SU-DHL-6 (cell line): ENCODE measurements around the gene DLG2.

Experiments used
- H2AFZ ChIP-seq: fragments of 200-600 bp; sonication (generic); 2 replicates; pipeline ENCODE4 v1.6.1; 2014; ENCODE audit warnings: low read depth, mild to moderate bottlenecking, moderate library complexity, mixed read lengths, antibody characterized with exemption, low read length; ENCODE audit not compliant: severe bottlenecking
- H3F3A ChIP-seq: fragments of 200-600 bp; shearing (Covaris generic); 2 replicates; pipeline ENCODE4 v1.6.0; 2016; ENCODE audit warnings: antibody characterized with exemption, mild to moderate bottlenecking; ENCODE audit not compliant: insufficient read depth
- H3K27ac ChIP-seq: fragments of 200-600 bp; sonication (generic); 2 replicates; pipeline ENCODE4 v1.5.1; 2016; ENCODE audit warnings: low read depth, mild to moderate bottlenecking, low read length, moderate library complexity, mixed read lengths
- H3K27me3 ChIP-seq: fragments of 200-600 bp; sonication (generic), shearing (Covaris generic); 2 replicates; pipeline ENCODE4 v1.6.0; 2014; ENCODE audit warnings: mild to moderate bottlenecking, low read length
- H3K36me3 ChIP-seq: fragments of 200-600 bp; sonication (generic); 2 replicates; pipeline ENCODE4 v1.6.1; 2014; ENCODE audit warnings: mild to moderate bottlenecking, low read length, mixed read lengths
- H3K4me2 ChIP-seq: fragments of 300-600, 200-600 bp; shearing (Covaris generic), sonication (generic); 2 replicates; pipeline ENCODE4 v1.6.0; 2014; ENCODE audit warnings: low read length, low read depth, mild to moderate bottlenecking; ENCODE audit not compliant: poor library complexity, severe bottlenecking
- H3K4me3 ChIP-seq: fragments of 200-600 bp; sonication (generic); 2 replicates; pipeline ENCODE4 v1.5.1; 2014; ENCODE audit warnings: antibody characterized with exemption, low read length, mild to moderate bottlenecking, mixed read lengths; ENCODE audit not compliant: insufficient read depth, poor library complexity, severe bottlenecking
- H3K79me2 ChIP-seq: fragments of 200-600 bp; sonication (generic); 2 replicates; pipeline ENCODE4 v1.6.1; 2014; ENCODE audit warnings: mild to moderate bottlenecking, low read length, moderate library complexity; ENCODE audit not compliant: insufficient read depth
- H3K9ac ChIP-seq: fragments of 200-600 bp; sonication (generic); 2 replicates; pipeline ENCODE4 v1.7.0; 2014; ENCODE audit warnings: mild to moderate bottlenecking, low read length
- H3K9me2 ChIP-seq: fragments of 200-600 bp; sonication (generic); replicated peaks from 2 replicates; pipeline ENCODE4 v1.6.1; 2014; ENCODE audit warnings: low read length; ENCODE audit not compliant: insufficient read depth
- H3K9me3 ChIP-seq: fragments of 200-600 bp; sonication (generic); 2 replicates; pipeline ENCODE4 v1.6.1; 2014; ENCODE audit warnings: low read length, mixed read lengths; ENCODE audit not compliant: insufficient read depth
- H4K20me1 ChIP-seq: fragments of 200-600 bp; sonication (generic); 2 replicates; pipeline ENCODE4 v1.6.1; 2014; ENCODE audit warnings: low read depth, mild to moderate bottlenecking, antibody characterized with exemption, low read length, moderate library complexity, mixed read lengths
- CTCF ChIP-seq: fragments of 200-600 bp; sonication (generic); IDR thresholded peaks from one replicate; pipeline ENCODE4 v1.5.1; 2017; ENCODE audit warnings: antibody characterized with exemption, mild to moderate bottlenecking, low read length, moderate library complexity; ENCODE audit not compliant: insufficient read depth, poor library complexity, severe bottlenecking
- EZH2phosphoT487 ChIP-seq: fragments of 200-600 bp; sonication (generic), shearing (Covaris generic); conservative IDR thresholded peaks from 2 replicates; pipeline ENCODE4 v1.6.1; 2018; ENCODE audit warnings: mild to moderate bottlenecking, antibody characterized with exemption, low read length, moderate library complexity, mixed read lengths

Gene DLG2

GRCh38 chr11:84273541-84273940 is 1353.6 kb downstream of the DLG2 start:
- TF ChIP-seq CTCF: no peak
- no peak for TF ChIP-seq EZH2phosphoT487
- H3K27ac ChIP-seq: no peak overlapping the region
- H3K4me2 ChIP-seq: no peak overlapping the region
- H4K20me1 ChIP-seq: no peaks in the 10 kb centered on the region
- no peaks in the 10 kb centered on the region for H3K27me3 ChIP-seq
- H3K9ac ChIP-seq: no peak overlapping the region
- H3F3A ChIP-seq: no peaks in the 10 kb centered on the region
- no peaks in the 10 kb centered on the region for H3K9me3 ChIP-seq
- H3K4me3 ChIP-seq: no peak overlapping the region
- no peaks in the 10 kb centered on the region for H3K36me3 ChIP-seq
- no peaks in the 10 kb centered on the region for H3K79me2 ChIP-seq
- H3K9me2 ChIP-seq: no peaks in the 10 kb centered on the region
- no peak overlapping the region for H2AFZ ChIP-seq

GRCh38 chr11:84270466-84270865 is 1356.7 kb downstream of the DLG2 start:
- Histone ChIP-seq H3K9ac (no peak overlapping the region), H3F3A (no peaks in the 10 kb centered on the region), H3K27me3 (no peaks in the 10 kb centered on the region), H3K9me3 (no peaks in the 10 kb centered on the region), H3K4me3 (no peak overlapping the region), H3K27ac (no peak overlapping the region), H4K20me1 (no peaks in the 10 kb centered on the region), H3K4me2 (no peak overlapping the region), H3K9me2 (no peaks in the 10 kb centered on the region), H2AFZ (no peak overlapping the region), H3K79me2 (no peaks in the 10 kb centered on the region), H3K36me3 (no peaks in the 10 kb centered on the region)
- TF ChIP-seq EZH2phosphoT487 (no peak), CTCF (no peak)

- Histone ChIP-seq H3F3A (no peaks in the 10 kb centered on the region), H2AFZ (no peak overlapping the region), H3K4me3 (no peak overlapping the region), H3K27me3 (no peaks in the 10 kb centered on the region), H3K9me3 (no peaks in the 10 kb centered on the region), H3K36me3 (no peaks in the 10 kb centered on the region), H4K20me1 (no peaks in the 10 kb centered on the region), H3K9me2 (no peaks in the 10 kb centered on the region), H3K79me2 (no peaks in the 10 kb centered on the region), H3K4me2 (no peak overlapping the region), H3K9ac (no peak overlapping the region), H3K27ac (no peak overlapping the region)
- no peak for TF ChIP-seq EZH2phosphoT487
Measured at GRCh38 chr11:84264066-84264465, 1363.1 kb downstream of the DLG2 start.

GRCh38 chr11:84261707-84262106 is 1365.4 kb downstream of the DLG2 start:
- Histone ChIP-seq H3K9me3 (no peaks in the 10 kb centered on the region), H3K4me3 (no peak overlapping the region), H2AFZ (no peak overlapping the region), H3K36me3 (no peaks in the 10 kb centered on the region), H3K9ac (no peak overlapping the region), H3K79me2 (no peaks in the 10 kb centered on the region), H3K4me2 (no peak overlapping the region), H3K27me3 (no peaks in the 10 kb centered on the region), H3K27ac (no peak overlapping the region), H3K9me2 (no peaks in the 10 kb centered on the region), H4K20me1 (no peaks in the 10 kb centered on the region), H3F3A (no peaks in the 10 kb centered on the region)
- TF ChIP-seq EZH2phosphoT487: no peak
- TF ChIP-seq CTCF: no peak
